ENCODE data around the gene MYO1D. TPM values are rescaled to one million over a fixed set of nuclear protein-coding genes. Genes with fewer than 3 reads are reported as not detected.

MYO1D gene
- total RNA-seq, 1 experiment from 2014 or later = 35.7 TPM

DNA sequence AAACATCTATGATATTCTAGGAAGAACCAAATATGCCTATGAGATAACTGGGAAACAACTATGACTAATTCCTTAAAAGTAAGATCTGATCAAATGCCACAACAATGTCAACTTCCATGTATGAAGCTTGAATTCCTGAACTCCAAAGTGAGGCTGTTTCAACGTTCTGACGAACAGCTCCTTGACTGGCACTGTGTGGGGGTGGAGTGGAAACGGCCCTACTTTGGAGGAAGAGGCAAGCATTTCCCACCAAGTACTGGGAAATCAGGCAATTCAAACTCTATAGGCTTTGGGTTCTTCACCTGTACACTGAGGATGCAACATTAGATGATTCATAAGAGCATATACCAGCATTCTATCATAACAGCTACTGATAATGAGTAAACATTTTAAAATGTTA, 203.0 kb downstream of the MYO1D start:
- H3K79me2 ChIP-seq (ENCODE audit: insufficient read depth, low read length) = no peaks in the 10 kb centered on the region
- H3K4me1 ChIP-seq (ENCODE audit: control insufficient read depth in 1 of 2, insufficient read depth in 2 of 2, low read length in 2 of 2) = no peaks in the 10 kb centered on the region
- H3K9me3 ChIP-seq (ENCODE audit: control insufficient read depth in 1 of 2, insufficient read depth in 1 of 2, low read depth in 1 of 2, low read length in 2 of 2) = no peaks in the 10 kb centered on the region
- intact Hi-C loops (cut with micrococcal nuclease) = loop anchor here (10.0 kb wide), 1 partner anchor 201 kb away; the partner anchor contains the start of gene MYO1D
- DNase-seq (ENCODE audit: low read depth, low spot score) (no peak), ATAC-seq (no peak)
- TF ChIP-seq POLR2AphosphoS5 (IDR thresholded peaks at IDR 0.05; ENCODE audit: low read depth, low read length) (no peak), YY1 (IDR thresholded peaks at IDR 0.05; ENCODE audit: extremely low read depth, insufficient replicate concordance, low read depth, low read length) (no peak), CEBPB (IDR thresholded peaks at IDR 0.05; ENCODE audit: low read depth) (no peak), EGR1 (IDR thresholded peaks at IDR 0.05; ENCODE audit: low read depth) (no peak)
- H3K36me3 ChIP-seq (ENCODE audit: control insufficient read depth in 1 of 2, insufficient read depth in 2 of 2, low read length in 2 of 2) = no peaks in the 10 kb centered on the region
- H3K4me3 ChIP-seq (replicated peaks in 1 of 2; ENCODE audit: low read depth in 1 of 2, low read length in 2 of 2) = no peak overlapping the region
- H3K9ac ChIP-seq (ENCODE audit: low read length) = no peak overlapping the region
- POLR2A ChIA-PET = no interaction called here
- H3K4me2 ChIP-seq (ENCODE audit: low read length) = no peak overlapping the region
- RAD21 ChIA-PET (ENCODE audit: low non-redundant PET in 1 of 2, low total read pairs in 2 of 2, uncharacterized antibody in 2 of 2, unreplicated experiment in 2 of 2) = no interaction called here
- no peak overlapping the region for H3K27ac ChIP-seq (ENCODE audit: low read depth, low read length)
- H2AFZ ChIP-seq (ENCODE audit: low read depth, low read length, poor library complexity, severe bottlenecking) = no peak overlapping the region
- H3K9me2 ChIP-seq (ENCODE audit: insufficient read depth) = no peaks in the 10 kb centered on the region
- H3K27me3 ChIP-seq (ENCODE audit: insufficient read depth, low read length) = no peaks in the 10 kb centered on the region
- CTCF ChIA-PET = interaction anchor here (1.2 kb wide), 1 partner anchor 15 kb away, joined by 3 read pairs; no protein-coding TSS in a partner anchor
- H4K20me1 ChIP-seq (ENCODE audit: insufficient read depth) = no peaks in the 10 kb centered on the region
- BruUV-seq (replicated peaks) = no TSS peak

DNA sequence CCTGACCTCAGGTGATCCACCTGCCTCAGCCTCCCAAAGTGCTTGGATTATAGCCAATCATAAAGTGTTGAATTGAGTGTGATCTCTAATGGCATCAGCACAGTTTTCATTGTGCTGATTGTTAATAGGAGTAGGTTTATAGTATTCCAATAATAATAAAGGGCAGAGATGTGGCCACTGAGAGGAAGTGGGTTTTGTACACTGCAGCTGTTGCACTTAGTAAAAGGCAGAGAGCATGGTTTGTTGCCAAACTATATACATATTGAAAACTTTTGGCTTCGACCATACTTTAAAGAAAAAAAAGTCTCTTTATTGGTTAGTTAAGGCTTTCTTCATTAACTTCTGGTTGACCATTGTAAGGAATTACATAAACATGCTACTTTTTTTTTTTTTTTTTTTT, 204.2 kb downstream of the MYO1D start:
- Histone ChIP-seq H3K4me3 (replicated peaks in 1 of 2; ENCODE audit: low read depth in 1 of 2, low read length in 2 of 2) (no peak overlapping the region), H3K9me2 (ENCODE audit: insufficient read depth) (no peaks in the 10 kb centered on the region), H3K4me1 (ENCODE audit: control insufficient read depth in 1 of 2, insufficient read depth in 2 of 2, low read length in 2 of 2) (no peaks in the 10 kb centered on the region), H3K27me3 (ENCODE audit: insufficient read depth, low read length) (no peaks in the 10 kb centered on the region), H3K36me3 (ENCODE audit: control insufficient read depth in 1 of 2, insufficient read depth in 2 of 2, low read length in 2 of 2) (no peaks in the 10 kb centered on the region), H2AFZ (ENCODE audit: low read depth, low read length, poor library complexity, severe bottlenecking) (no peak overlapping the region), H3K27ac (ENCODE audit: low read depth, low read length) (no peak overlapping the region), H3K9ac (ENCODE audit: low read length) (no peak overlapping the region), H3K9me3 (ENCODE audit: control insufficient read depth in 1 of 2, insufficient read depth in 1 of 2, low read depth in 1 of 2, low read length in 2 of 2) (no peaks in the 10 kb centered on the region), H3K4me2 (ENCODE audit: low read length) (no peak overlapping the region), H4K20me1 (ENCODE audit: insufficient read depth) (no peaks in the 10 kb centered on the region), H3K79me2 (ENCODE audit: insufficient read depth, low read length) (no peaks in the 10 kb centered on the region)
- RAD21 ChIA-PET (ENCODE audit: low non-redundant PET in 1 of 2, low total read pairs in 2 of 2, uncharacterized antibody in 2 of 2, unreplicated experiment in 2 of 2) = interaction anchor here (0.7 kb wide), 2 partner anchors 63 to 189 kb away, joined by 3 read pairs; no protein-coding TSS in a partner anchor
- intact Hi-C loops (cut with micrococcal nuclease) = loop anchor here (10.0 kb wide), 1 partner anchor 202 kb away; the partner anchor contains the start of gene MYO1D
- no TSS peak for BruUV-seq (replicated peaks)
- CTCF ChIA-PET = interaction anchor here (1.2 kb wide), 1 partner anchor 13 kb away, joined by 3 read pairs; no protein-coding TSS in a partner anchor
- DNase-seq (ENCODE audit: low read depth, low spot score) (no peak), ATAC-seq (no peak)
- TF ChIP-seq CEBPB (IDR thresholded peaks at IDR 0.05; ENCODE audit: low read depth) (no peak), POLR2A (IDR thresholded peaks at IDR 0.05; ENCODE audit: borderline replicate concordance, extremely low read depth, insufficient read depth, insufficient read length) (no peak), EZH2 (IDR thresholded peaks at IDR 0.05) (no peak), EGR1 (IDR thresholded peaks at IDR 0.05; ENCODE audit: low read depth) (no peak), TCF7L2 (IDR thresholded peaks at IDR 0.05; ENCODE audit: borderline replicate concordance, extremely low read depth, insufficient read depth, insufficient read length) (no peak), SIN3A (IDR thresholded peaks at IDR 0.05; ENCODE audit: low read depth) (no peak), SP1 (IDR thresholded peaks at IDR 0.05; ENCODE audit: low read depth) (no peak), YY1 (IDR thresholded peaks at IDR 0.05; ENCODE audit: extremely low read depth, insufficient replicate concordance, low read depth, low read length) (no peak), ZNF274 (IDR thresholded peaks at IDR 0.05; ENCODE audit: low read depth, low read length) (no peak), POLR2AphosphoS5 (IDR thresholded peaks at IDR 0.05; ENCODE audit: low read depth, low read length) (no peak), ZFX (IDR thresholded peaks at IDR 0.05) (no peak), CBX3 (IDR thresholded peaks at IDR 0.05; ENCODE audit: low read depth) (no peak)
- TF ChIP-seq, protein P1, sequence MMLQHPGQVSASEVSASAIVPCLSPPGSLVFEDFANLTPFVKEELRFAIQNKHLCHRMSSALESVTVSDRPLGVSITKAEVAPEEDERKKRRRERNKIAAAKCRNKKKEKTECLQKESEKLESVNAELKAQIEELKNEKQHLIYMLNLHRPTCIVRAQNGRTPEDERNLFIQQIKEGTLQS (IDR thresholded peaks at IDR 0.05) = no peak
- TF ChIP-seq, protein P2, sequence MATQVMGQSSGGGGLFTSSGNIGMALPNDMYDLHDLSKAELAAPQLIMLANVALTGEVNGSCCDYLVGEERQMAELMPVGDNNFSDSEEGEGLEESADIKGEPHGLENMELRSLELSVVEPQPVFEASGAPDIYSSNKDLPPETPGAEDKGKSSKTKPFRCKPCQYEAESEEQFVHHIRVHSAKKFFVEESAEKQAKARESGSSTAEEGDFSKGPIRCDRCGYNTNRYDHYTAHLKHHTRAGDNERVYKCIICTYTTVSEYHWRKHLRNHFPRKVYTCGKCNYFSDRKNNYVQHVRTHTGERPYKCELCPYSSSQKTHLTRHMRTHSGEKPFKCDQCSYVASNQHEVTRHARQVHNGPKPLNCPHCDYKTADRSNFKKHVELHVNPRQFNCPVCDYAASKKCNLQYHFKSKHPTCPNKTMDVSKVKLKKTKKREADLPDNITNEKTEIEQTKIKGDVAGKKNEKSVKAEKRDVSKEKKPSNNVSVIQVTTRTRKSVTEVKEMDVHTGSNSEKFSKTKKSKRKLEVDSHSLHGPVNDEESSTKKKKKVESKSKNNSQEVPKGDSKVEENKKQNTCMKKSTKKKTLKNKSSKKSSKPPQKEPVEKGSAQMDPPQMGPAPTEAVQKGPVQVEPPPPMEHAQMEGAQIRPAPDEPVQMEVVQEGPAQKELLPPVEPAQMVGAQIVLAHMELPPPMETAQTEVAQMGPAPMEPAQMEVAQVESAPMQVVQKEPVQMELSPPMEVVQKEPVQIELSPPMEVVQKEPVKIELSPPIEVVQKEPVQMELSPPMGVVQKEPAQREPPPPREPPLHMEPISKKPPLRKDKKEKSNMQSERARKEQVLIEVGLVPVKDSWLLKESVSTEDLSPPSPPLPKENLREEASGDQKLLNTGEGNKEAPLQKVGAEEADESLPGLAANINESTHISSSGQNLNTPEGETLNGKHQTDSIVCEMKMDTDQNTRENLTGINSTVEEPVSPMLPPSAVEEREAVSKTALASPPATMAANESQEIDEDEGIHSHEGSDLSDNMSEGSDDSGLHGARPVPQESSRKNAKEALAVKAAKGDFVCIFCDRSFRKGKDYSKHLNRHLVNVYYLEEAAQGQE (IDR thresholded peaks at IDR 0.05; ENCODE audit: low read depth) = no peak
- TF ChIP-seq, protein P3, sequence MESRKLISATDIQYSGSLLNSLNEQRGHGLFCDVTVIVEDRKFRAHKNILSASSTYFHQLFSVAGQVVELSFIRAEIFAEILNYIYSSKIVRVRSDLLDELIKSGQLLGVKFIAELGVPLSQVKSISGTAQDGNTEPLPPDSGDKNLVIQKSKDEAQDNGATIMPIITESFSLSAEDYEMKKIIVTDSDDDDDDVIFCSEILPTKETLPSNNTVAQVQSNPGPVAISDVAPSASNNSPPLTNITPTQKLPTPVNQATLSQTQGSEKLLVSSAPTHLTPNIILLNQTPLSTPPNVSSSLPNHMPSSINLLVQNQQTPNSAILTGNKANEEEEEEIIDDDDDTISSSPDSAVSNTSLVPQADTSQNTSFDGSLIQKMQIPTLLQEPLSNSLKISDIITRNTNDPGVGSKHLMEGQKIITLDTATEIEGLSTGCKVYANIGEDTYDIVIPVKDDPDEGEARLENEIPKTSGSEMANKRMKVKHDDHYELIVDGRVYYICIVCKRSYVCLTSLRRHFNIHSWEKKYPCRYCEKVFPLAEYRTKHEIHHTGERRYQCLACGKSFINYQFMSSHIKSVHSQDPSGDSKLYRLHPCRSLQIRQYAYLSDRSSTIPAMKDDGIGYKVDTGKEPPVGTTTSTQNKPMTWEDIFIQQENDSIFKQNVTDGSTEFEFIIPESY (IDR thresholded peaks at IDR 0.05; ENCODE audit: extremely low read depth, insufficient replicate concordance, low read length) = no peak
- POLR2A ChIA-PET = no interaction called here

Data from HCT116 (cell line).